Chondrocyte (in vitro differentiated cells): ENCODE results near the gene SPON2. TPM values are rescaled to one million over a fixed set of nuclear protein-coding genes. Genes with fewer than 3 reads are reported as not detected.

Experiments used
- DNase-seq: peaks from one replicate; pipeline ENCODE4 v3.0.0; 2021; ENCODE audit warnings: mixed read lengths, low spot score
- H3K27ac Mint-ChIP-seq: one replicate; pipeline ENCODE4 v1.8.0; 2021; ENCODE audit warnings: mild to moderate bottlenecking, moderate library complexity, mixed read lengths; ENCODE audit not compliant: unreplicated experiment
- H3K27me3 Mint-ChIP-seq: 2 replicates; pipeline ENCODE4 v1.8.0; 2021; ENCODE audit warnings: low read depth, mixed read lengths
- H3K36me3 Mint-ChIP-seq: 2 replicates; pipeline ENCODE4 v1.8.0; 2021; ENCODE audit warnings: low read depth, mixed read lengths
- H3K4me1 Mint-ChIP-seq: 2 replicates; pipeline ENCODE4 v1.8.0; 2021; ENCODE audit warnings: low read depth, mild to moderate bottlenecking, mixed read lengths
- H3K4me3 Mint-ChIP-seq: one replicate; pipeline ENCODE4 v1.8.0; 2021; ENCODE audit warnings: mild to moderate bottlenecking, moderate library complexity, mixed read lengths; ENCODE audit not compliant: unreplicated experiment
- H3K9me3 Mint-ChIP-seq: 2 replicates; pipeline ENCODE4 v1.8.0; 2021; ENCODE audit warnings: low read depth, mixed read lengths
- total RNA-seq: library from RNA; stranded (reverse); gene quantifications from 3 replicates; pipeline ENCODE4 v1.2.1, GENCODE V29; 2021
- TF ChIP-seq, protein P1 (sequence below): fragments of 200-600 bp; sonication (generic); IDR thresholded peaks from 2 replicates; pipeline ENCODE4 v1.5.0; 2021; ENCODE audit warnings: antibody characterized with exemption, mild to moderate bottlenecking, moderate library complexity

Gene SPON2
- total RNA-seq, 1 donor from 2014 or later, result 158 TPM

DNA sequence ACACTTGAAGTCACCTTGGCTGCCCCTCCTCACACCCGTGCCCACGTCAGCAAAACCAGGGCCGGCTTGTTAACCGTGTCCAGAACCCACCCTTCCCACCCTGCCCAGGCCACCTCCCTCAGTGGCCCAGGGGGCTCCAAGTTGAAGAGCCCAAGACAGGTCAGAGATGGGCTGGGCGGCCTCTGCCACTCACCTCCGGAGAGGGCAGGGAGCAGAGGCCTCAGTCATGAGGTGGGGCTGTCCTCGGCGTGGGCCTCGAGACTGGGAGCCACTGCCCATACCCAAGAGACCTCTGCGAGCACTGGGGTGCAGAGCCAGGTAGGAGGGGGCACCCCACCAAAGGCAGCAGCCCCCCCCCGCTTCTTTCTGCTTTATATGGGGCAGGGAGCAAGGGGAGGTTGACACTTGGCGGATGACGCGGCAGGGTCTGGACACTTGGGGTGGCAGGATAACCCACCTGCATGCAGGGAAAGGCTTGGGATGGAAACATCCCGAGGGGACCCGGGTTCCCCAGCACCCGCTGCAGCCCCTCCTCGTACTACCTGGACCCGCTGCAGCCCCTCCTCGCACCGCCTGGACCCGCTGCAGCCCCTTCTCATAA is 38.0 kb upstream of the SPON2 start:
- no peak overlapping the region for H3K4me3 Mint-ChIP-seq
- TF ChIP-seq, protein P1, sequence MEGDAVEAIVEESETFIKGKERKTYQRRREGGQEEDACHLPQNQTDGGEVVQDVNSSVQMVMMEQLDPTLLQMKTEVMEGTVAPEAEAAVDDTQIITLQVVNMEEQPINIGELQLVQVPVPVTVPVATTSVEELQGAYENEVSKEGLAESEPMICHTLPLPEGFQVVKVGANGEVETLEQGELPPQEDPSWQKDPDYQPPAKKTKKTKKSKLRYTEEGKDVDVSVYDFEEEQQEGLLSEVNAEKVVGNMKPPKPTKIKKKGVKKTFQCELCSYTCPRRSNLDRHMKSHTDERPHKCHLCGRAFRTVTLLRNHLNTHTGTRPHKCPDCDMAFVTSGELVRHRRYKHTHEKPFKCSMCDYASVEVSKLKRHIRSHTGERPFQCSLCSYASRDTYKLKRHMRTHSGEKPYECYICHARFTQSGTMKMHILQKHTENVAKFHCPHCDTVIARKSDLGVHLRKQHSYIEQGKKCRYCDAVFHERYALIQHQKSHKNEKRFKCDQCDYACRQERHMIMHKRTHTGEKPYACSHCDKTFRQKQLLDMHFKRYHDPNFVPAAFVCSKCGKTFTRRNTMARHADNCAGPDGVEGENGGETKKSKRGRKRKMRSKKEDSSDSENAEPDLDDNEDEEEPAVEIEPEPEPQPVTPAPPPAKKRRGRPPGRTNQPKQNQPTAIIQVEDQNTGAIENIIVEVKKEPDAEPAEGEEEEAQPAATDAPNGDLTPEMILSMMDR, result no peak
- peaks cover 4% of the 10 kb centered on the region for H3K36me3 Mint-ChIP-seq
- DNase-seq, result peak; percentile 81
- H3K4me1 Mint-ChIP-seq, result peaks cover 41% of the 10 kb centered on the region
- H3K27ac Mint-ChIP-seq, result peak overlapping the region; percentile 45
- H3K27me3 Mint-ChIP-seq, result no peaks in the 10 kb centered on the region
- H3K9me3 Mint-ChIP-seq, result no peaks in the 10 kb centered on the region

DNA sequence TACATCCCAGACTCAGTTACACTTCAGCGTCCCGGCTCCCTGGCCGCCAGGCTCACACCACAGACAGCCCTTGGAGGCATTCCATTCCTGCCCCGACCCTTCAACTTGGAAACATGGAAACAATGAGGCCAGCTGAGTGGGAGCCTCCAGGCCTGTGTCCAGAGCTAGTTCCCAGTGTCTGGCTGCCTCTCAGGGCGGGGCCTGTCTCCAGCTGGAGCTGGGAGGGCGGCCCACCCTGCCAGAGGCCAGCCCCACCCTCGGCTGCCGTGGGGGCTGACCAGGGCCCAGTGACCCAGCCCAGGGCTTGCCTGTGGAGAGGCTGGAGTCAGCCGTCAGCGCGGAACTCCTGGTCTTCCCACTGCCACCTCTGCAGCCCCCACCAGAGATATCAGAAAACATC is 37.4 kb upstream of the SPON2 start:
- Mint-ChIP-seq H3K4me3 (no peak overlapping the region), H3K27ac (peak overlapping the region; percentile 86), H3K4me1 (peaks cover 45% of the 10 kb centered on the region), H3K27me3 (no peaks in the 10 kb centered on the region), H3K9me3 (no peaks in the 10 kb centered on the region), H3K36me3 (peaks cover 4% of the 10 kb centered on the region)
- TF ChIP-seq, protein P1, result no peak
- peak; percentile 86 for DNase-seq

DNA sequence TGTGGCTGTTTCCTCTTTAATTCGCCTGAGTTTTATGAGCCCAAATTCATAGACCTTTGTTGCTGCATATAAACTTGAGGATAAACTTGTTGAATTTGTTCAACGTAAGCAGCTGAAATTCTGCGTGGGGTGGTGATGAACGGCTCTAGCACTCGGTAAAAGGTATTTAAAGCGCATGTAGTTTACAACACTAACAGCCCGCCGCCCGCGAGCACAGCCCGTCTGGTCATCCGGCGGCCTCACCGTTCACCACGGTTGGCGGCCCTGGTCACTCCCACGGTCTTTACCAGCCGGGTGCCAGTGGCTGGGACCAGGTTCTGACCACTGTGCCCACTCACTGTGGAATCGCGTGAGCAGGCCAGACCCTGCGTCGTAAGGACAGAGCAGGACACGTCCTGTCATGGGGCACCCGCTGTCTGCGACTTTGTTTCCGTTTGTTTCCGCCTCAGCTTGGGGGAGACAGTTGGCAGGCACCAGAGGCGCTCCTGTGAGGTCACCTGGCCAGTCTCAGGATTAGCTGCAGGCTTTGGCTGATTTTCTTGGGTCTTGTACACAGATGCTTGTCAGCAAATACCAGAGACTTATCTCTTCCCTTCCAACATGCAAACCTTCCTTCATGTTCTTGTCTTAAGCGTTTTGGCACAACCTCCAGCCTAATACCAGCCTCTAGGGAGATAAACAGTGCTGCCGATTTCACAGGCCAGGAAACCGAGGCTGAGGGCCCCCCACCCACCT is 36.8 kb upstream of the SPON2 start:
- TF ChIP-seq, protein P1, result no peak
- Mint-ChIP-seq H3K27ac (peak overlapping the region; percentile 86), H3K4me1 (peaks cover 51% of the 10 kb centered on the region), H3K36me3 (peaks cover 4% of the 10 kb centered on the region), H3K4me3 (no peak overlapping the region), H3K9me3 (no peaks in the 10 kb centered on the region), H3K27me3 (no peaks in the 10 kb centered on the region)
- DNase-seq, result peak; percentile 87

DNA sequence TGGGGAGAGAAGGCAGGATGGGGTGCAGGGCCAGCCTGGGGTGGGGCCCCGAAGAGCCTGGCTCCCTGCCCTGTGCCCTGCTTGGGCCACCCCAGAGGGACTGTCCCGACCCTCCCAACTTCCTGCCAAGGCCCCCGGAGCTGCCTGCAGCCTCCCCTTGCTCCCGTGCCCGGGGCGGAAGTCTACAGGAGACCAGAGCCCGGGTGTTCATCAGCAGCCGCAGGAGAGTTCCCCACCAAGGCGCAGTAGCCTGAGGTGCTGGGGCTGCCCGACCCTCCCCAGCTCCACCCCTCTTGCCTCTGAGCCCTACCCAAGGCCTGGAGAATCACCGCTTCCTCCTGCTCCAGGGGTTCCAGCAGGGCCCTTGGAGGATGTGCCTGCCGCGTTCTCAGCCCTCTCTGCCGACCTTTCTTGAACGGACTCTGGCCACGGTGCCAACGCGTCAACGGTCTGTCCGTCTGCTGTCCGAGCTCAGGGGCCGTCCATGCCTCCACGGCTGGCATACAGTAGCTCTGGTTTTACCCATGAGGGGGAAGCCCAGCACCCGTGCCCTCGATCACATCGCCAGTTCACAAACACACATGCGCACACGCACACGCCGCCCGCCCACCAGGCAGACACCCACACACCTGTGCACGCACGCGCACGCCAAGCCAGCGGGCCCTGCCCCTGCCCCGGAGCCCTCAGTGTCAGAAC is 36.0 kb upstream of the SPON2 start:
- H3K36me3 Mint-ChIP-seq, result peaks cover 4% of the 10 kb centered on the region
- no peaks in the 10 kb centered on the region for H3K27me3 Mint-ChIP-seq
- no peaks in the 10 kb centered on the region for H3K9me3 Mint-ChIP-seq
- no peak overlapping the region for H3K4me3 Mint-ChIP-seq
- peaks cover 58% of the 10 kb centered on the region for H3K4me1 Mint-ChIP-seq
- peak overlapping the region; percentile 70 for H3K27ac Mint-ChIP-seq
- TF ChIP-seq, protein P1, result no peak
- DNase-seq, result peak; percentile 87

DNA sequence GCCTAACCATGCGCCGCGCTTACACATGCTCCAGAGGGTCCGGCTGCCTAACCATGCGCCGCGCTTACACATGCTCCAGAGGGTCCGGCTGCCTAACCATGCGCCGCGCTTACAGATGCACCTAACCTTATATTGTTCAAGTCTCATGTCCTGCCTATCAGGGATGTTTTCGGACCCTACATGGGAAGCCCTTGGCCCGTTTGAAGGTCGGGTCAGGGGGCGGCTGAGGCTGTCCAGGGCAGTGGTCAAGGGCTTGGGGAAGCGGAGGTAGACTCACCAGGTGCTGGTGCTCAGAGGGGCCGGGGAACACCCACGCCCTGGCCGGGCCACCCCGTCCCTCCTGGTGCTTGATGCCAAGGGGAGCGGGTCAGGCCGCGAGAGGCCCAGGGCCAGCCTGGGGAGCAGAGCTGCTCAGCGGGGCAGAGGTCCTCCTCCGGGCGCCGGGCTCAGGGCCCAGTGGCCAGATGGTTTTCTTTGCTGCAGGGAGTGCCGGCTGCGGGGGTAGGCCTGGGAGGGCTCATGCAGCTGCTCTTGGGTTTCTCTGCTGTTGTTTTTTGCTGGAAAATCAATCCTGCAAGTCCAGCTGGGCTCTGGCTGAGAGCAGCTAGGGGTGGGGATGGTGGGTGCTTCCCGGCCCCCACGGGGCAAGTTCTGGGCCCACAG is 35.4 kb upstream of the SPON2 start:
- peak; percentile 91 for DNase-seq
- Mint-ChIP-seq H3K27ac (peak overlapping the region; percentile 45), H3K36me3 (peaks cover 4% of the 10 kb centered on the region), H3K4me3 (no peak overlapping the region), H3K4me1 (peaks cover 58% of the 10 kb centered on the region), H3K27me3 (no peaks in the 10 kb centered on the region), H3K9me3 (no peaks in the 10 kb centered on the region)
- TF ChIP-seq, protein P1, result no peak
